GM23338 (cell line): Measurements from ENCODE around the gene NPL. TPM values are rescaled to one million over a fixed set of nuclear protein-coding genes. Genes with fewer than 3 reads are reported as not detected.

Source experiments
- ATAC-seq: fragments of 200-7000 bp; cut with Tn5 transposase; 3 replicates; pipeline ENCODE4 v1.9.1; 2020
- DNase-seq: peaks from one replicate; pipeline ENCODE4 v3.0.0-alpha.2; 2015; ENCODE audit warnings: low spot score
- H2AFZ ChIP-seq: fragments of 200-600 bp; sonication (generic); 2 replicates; pipeline ENCODE4 v1.8.0; 2016; ENCODE audit warnings: antibody characterized with exemption, mild to moderate bottlenecking, moderate library complexity
- H3F3A ChIP-seq: fragments of 200-600 bp; sonication (generic); replicated peaks from 2 replicates; pipeline ENCODE4 v1.8.0; 2017; ENCODE audit warnings: antibody characterized with exemption, mixed run types, low read depth
- H3K27ac ChIP-seq: fragments of 200-600 bp; sonication (generic); 2 replicates; pipeline ENCODE4 v1.6.1; 2016; ENCODE audit warnings: low read depth
- H3K27me3 ChIP-seq: fragments of 200-600 bp; sonication (generic); 2 replicates; pipeline ENCODE4 v1.8.0; 2016; ENCODE audit warnings: mild to moderate bottlenecking, mixed run types, moderate library complexity; ENCODE audit not compliant: insufficient read depth
- H3K36me3 ChIP-seq: fragments of 200-600 bp; sonication (generic); 2 replicates; pipeline ENCODE4 v1.8.0; 2016; ENCODE audit warnings: mild to moderate bottlenecking; ENCODE audit not compliant: insufficient read depth
- H3K4me1 ChIP-seq: fragments of 200-600 bp; sonication (generic); 2 replicates; pipeline ENCODE4 v1.8.0; 2016; ENCODE audit warnings: mild to moderate bottlenecking, moderate library complexity; ENCODE audit not compliant: insufficient read depth
- H3K4me2 ChIP-seq: fragments of 200-600 bp; sonication (generic); 2 replicates; pipeline ENCODE4 v1.7.1; 2017; ENCODE audit warnings: mixed run types
- H3K4me3 ChIP-seq: fragments of 200-600 bp; sonication (generic); 2 replicates; pipeline ENCODE4 v1.6.1; 2016; ENCODE audit warnings: mixed run types
- H3K79me2 ChIP-seq: fragments of 200-600 bp; sonication (generic); replicated peaks from 2 replicates; pipeline ENCODE4 v1.8.0; 2017; ENCODE audit warnings: mild to moderate bottlenecking; ENCODE audit not compliant: insufficient read depth
- H3K9me2 ChIP-seq: fragments of 200-600 bp; sonication (generic); 2 replicates; pipeline ENCODE4 v1.8.0; 2017; ENCODE audit not compliant: insufficient read depth
- H4K20me1 ChIP-seq: fragments of 200-600 bp; sonication (generic); replicated peaks from 2 replicates; pipeline ENCODE4 v1.8.0; 2017; ENCODE audit warnings: mild to moderate bottlenecking; ENCODE audit not compliant: insufficient read depth
- H3K27ac Mint-ChIP-seq: 2 replicates; pipeline ENCODE4 v1.8.0; 2020; ENCODE audit warnings: inconsistent platforms, mild to moderate bottlenecking, moderate library complexity, mixed read lengths
- H3K27me3 Mint-ChIP-seq: 3 replicates; pipeline ENCODE4 v1.8.0; 2022; ENCODE audit warnings: low read depth, mild to moderate bottlenecking, moderate library complexity, mixed read lengths, inconsistent platforms; ENCODE audit not compliant: insufficient read depth, poor library complexity
- H3K36me3 Mint-ChIP-seq: 3 replicates; pipeline ENCODE4 v1.8.0; 2021; ENCODE audit warnings: low read depth, mild to moderate bottlenecking, inconsistent platforms, moderate library complexity, mixed read lengths
- H3K4me1 Mint-ChIP-seq: 3 replicates; pipeline ENCODE4 v1.8.0; 2020; ENCODE audit warnings: mild to moderate bottlenecking, inconsistent platforms, mixed read lengths
- H3K4me3 Mint-ChIP-seq: 3 replicates; pipeline ENCODE4 v1.8.0; 2021; ENCODE audit warnings: moderate library complexity, mild to moderate bottlenecking, inconsistent platforms, mixed read lengths
- H3K9me3 Mint-ChIP-seq: 3 replicates; pipeline ENCODE4 v1.8.0; 2020; ENCODE audit warnings: moderate library complexity, mild to moderate bottlenecking, inconsistent platforms, mixed read lengths
- CREB1 ChIP-seq: fragments of 250-450 bp; sonication (Bioruptor Pico); IDR thresholded peaks from 2 replicates; pipeline ENCODE4 v1.5.0; 2020; ENCODE audit warnings: low read depth, mild to moderate bottlenecking, moderate library complexity
- EZH2 ChIP-seq: fragments of 200-600 bp; sonication (generic); IDR thresholded peaks from one replicate; pipeline ENCODE4 v1.8.0; 2017; ENCODE audit warnings: antibody characterized with exemption, mild to moderate bottlenecking, low read depth; ENCODE audit not compliant: unreplicated experiment
- EZH2phosphoT487 ChIP-seq: fragments of 200-600 bp; sonication (generic); IDR thresholded peaks from one replicate; pipeline ENCODE4 v1.8.1; 2018; ENCODE audit warnings: antibody characterized with exemption; ENCODE audit not compliant: unreplicated experiment
- JUNB ChIP-seq: IDR thresholded peaks from one replicate; pipeline ENCODE4 v1.6.1; 2016; ENCODE audit warnings: antibody characterized with exemption; ENCODE audit not compliant: unreplicated experiment
- NANOG ChIP-seq: IDR thresholded peaks from 2 replicates; pipeline ENCODE4 v1.6.1; 2016; ENCODE audit warnings: antibody characterized with exemption, borderline replicate concordance
- POLR2AphosphoS5 ChIP-seq: IDR thresholded peaks from 2 replicates; pipeline ENCODE4 v1.6.1; 2016; ENCODE audit warnings: antibody characterized with exemption, low read depth
- STAT1 ChIP-seq: IDR thresholded peaks from one replicate; pipeline ENCODE4 v1.6.1; 2016; ENCODE audit warnings: antibody characterized with exemption; ENCODE audit not compliant: unreplicated experiment
- ZNF114 ChIP-seq: fragments of 250-450 bp; sonication (Bioruptor Pico); IDR thresholded peaks from 2 replicates; pipeline ENCODE4 v1.5.0; 2020; ENCODE audit warnings: mild to moderate bottlenecking, moderate library complexity
- ZNF331 ChIP-seq: fragments of 250-450 bp; sonication (Bioruptor Pico); IDR thresholded peaks from 2 replicates; pipeline ENCODE4 v1.5.0; 2020; ENCODE audit warnings: low read depth, mild to moderate bottlenecking, moderate library complexity
- polyA plus RNA-seq: library from polyadenylated mRNA; unstranded; fragments of >200 nt; fragmentation: Nextera tagmentation; extraction: Ambion mirVana; gene quantifications from 2 replicates; pipeline ENCODE4 v1.2.1, GENCODE V29; 2016
- total RNA-seq: library from RNA; depleted of rRNA; stranded (reverse); fragments of >200 nt; shearing (Covaris generic); gene quantifications from 2 replicates; pipeline ENCODE4 v1.2.3, GENCODE V29; 2014
- TF ChIP-seq, protein P1 (sequence below): IDR thresholded peaks from one replicate; pipeline ENCODE4 v1.6.1; 2018; ENCODE audit warnings: antibody characterized with exemption; ENCODE audit not compliant: unreplicated experiment
- TF ChIP-seq, protein P2 (sequence below), 2 experiments: fragments of 200-600 bp in 1 of 2; sonication (generic) in 1 of 2; conservative IDR thresholded peaks; 2 replicates each; pipeline versions ENCODE4 v1.5.1 to v1.6.1; 2016 to 2017; ENCODE audit warnings: antibody characterized with exemption in 2 of 2, low read depth in 2 of 2, mild to moderate bottlenecking in 2 of 2, moderate library complexity in 1 of 2
- TF ChIP-seq, protein P3 (sequence below): fragments of 250-450 bp; sonication (Bioruptor Pico); IDR thresholded peaks from 2 replicates; pipeline ENCODE4 v1.5.0; 2020; ENCODE audit warnings: mild to moderate bottlenecking, moderate library complexity
- TF ChIP-seq, protein P4 (sequence below): IDR thresholded peaks from 2 replicates; pipeline ENCODE4 v1.6.1; 2016; ENCODE audit warnings: antibody characterized with exemption

Gene NPL
- total and polyA plus RNA-seq, 2 experiments from 2014 or later = 2.4 to 2.8 TPM

DNA sequence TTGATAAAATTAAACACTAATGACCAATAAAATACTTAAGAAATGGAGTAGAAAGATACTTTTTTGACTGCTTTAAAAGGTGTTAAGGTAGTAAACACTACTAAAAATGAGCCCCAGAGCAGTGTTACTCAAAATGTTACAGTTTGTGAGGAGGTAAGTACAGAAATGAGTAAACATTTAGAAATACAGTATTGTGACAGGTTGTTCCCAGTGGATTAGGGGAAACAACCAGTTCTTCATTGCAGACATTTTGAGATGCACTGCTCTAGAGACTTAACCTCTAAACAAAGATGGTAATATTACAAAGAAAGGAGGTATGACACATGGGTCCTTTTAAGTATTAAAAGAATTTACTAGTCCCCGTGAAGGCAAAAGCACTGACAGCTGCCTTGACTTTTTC lies 62.3 kb downstream of the NPL start:
- ATAC-seq = no peak

More for the DNA sequence above, 62.3 kb downstream of the NPL start:
- H3K27ac ChIP-seq = no peak overlapping the region
- H3K36me3 ChIP-seq = peaks cover 99% of the 10 kb centered on the region
- no peaks in the 10 kb centered on the region for H3K4me1 ChIP-seq
- Mint-ChIP-seq H3K36me3 (peaks cover 99% of the 10 kb centered on the region), H3K4me3 (no peak overlapping the region), H3K9me3 (no peaks in the 10 kb centered on the region), H3K27ac (no peak overlapping the region), H3K27me3 (no peaks in the 10 kb centered on the region), H3K4me1 (peaks cover 9% of the 10 kb centered on the region)
- peaks cover 97% of the 10 kb centered on the region for H3K79me2 ChIP-seq
- TF ChIP-seq, protein P1, sequence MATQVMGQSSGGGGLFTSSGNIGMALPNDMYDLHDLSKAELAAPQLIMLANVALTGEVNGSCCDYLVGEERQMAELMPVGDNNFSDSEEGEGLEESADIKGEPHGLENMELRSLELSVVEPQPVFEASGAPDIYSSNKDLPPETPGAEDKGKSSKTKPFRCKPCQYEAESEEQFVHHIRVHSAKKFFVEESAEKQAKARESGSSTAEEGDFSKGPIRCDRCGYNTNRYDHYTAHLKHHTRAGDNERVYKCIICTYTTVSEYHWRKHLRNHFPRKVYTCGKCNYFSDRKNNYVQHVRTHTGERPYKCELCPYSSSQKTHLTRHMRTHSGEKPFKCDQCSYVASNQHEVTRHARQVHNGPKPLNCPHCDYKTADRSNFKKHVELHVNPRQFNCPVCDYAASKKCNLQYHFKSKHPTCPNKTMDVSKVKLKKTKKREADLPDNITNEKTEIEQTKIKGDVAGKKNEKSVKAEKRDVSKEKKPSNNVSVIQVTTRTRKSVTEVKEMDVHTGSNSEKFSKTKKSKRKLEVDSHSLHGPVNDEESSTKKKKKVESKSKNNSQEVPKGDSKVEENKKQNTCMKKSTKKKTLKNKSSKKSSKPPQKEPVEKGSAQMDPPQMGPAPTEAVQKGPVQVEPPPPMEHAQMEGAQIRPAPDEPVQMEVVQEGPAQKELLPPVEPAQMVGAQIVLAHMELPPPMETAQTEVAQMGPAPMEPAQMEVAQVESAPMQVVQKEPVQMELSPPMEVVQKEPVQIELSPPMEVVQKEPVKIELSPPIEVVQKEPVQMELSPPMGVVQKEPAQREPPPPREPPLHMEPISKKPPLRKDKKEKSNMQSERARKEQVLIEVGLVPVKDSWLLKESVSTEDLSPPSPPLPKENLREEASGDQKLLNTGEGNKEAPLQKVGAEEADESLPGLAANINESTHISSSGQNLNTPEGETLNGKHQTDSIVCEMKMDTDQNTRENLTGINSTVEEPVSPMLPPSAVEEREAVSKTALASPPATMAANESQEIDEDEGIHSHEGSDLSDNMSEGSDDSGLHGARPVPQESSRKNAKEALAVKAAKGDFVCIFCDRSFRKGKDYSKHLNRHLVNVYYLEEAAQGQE = no peak
- TF ChIP-seq, protein P2, sequence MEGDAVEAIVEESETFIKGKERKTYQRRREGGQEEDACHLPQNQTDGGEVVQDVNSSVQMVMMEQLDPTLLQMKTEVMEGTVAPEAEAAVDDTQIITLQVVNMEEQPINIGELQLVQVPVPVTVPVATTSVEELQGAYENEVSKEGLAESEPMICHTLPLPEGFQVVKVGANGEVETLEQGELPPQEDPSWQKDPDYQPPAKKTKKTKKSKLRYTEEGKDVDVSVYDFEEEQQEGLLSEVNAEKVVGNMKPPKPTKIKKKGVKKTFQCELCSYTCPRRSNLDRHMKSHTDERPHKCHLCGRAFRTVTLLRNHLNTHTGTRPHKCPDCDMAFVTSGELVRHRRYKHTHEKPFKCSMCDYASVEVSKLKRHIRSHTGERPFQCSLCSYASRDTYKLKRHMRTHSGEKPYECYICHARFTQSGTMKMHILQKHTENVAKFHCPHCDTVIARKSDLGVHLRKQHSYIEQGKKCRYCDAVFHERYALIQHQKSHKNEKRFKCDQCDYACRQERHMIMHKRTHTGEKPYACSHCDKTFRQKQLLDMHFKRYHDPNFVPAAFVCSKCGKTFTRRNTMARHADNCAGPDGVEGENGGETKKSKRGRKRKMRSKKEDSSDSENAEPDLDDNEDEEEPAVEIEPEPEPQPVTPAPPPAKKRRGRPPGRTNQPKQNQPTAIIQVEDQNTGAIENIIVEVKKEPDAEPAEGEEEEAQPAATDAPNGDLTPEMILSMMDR (conservative IDR thresholded peaks at IDR 0.05; ENCODE audit: low read depth in 2 of 2) = no peak
- TF ChIP-seq JUNB (no peak), ZNF114 (no peak), EZH2 (no peak), EZH2phosphoT487 (no peak), STAT1 (no peak), POLR2AphosphoS5 (no peak), CREB1 (CRISPR knock-in tag) (no peak), ZNF331 (CRISPR knock-in tag) (no peak), NANOG (no peak)
- TF ChIP-seq, protein P3, sequence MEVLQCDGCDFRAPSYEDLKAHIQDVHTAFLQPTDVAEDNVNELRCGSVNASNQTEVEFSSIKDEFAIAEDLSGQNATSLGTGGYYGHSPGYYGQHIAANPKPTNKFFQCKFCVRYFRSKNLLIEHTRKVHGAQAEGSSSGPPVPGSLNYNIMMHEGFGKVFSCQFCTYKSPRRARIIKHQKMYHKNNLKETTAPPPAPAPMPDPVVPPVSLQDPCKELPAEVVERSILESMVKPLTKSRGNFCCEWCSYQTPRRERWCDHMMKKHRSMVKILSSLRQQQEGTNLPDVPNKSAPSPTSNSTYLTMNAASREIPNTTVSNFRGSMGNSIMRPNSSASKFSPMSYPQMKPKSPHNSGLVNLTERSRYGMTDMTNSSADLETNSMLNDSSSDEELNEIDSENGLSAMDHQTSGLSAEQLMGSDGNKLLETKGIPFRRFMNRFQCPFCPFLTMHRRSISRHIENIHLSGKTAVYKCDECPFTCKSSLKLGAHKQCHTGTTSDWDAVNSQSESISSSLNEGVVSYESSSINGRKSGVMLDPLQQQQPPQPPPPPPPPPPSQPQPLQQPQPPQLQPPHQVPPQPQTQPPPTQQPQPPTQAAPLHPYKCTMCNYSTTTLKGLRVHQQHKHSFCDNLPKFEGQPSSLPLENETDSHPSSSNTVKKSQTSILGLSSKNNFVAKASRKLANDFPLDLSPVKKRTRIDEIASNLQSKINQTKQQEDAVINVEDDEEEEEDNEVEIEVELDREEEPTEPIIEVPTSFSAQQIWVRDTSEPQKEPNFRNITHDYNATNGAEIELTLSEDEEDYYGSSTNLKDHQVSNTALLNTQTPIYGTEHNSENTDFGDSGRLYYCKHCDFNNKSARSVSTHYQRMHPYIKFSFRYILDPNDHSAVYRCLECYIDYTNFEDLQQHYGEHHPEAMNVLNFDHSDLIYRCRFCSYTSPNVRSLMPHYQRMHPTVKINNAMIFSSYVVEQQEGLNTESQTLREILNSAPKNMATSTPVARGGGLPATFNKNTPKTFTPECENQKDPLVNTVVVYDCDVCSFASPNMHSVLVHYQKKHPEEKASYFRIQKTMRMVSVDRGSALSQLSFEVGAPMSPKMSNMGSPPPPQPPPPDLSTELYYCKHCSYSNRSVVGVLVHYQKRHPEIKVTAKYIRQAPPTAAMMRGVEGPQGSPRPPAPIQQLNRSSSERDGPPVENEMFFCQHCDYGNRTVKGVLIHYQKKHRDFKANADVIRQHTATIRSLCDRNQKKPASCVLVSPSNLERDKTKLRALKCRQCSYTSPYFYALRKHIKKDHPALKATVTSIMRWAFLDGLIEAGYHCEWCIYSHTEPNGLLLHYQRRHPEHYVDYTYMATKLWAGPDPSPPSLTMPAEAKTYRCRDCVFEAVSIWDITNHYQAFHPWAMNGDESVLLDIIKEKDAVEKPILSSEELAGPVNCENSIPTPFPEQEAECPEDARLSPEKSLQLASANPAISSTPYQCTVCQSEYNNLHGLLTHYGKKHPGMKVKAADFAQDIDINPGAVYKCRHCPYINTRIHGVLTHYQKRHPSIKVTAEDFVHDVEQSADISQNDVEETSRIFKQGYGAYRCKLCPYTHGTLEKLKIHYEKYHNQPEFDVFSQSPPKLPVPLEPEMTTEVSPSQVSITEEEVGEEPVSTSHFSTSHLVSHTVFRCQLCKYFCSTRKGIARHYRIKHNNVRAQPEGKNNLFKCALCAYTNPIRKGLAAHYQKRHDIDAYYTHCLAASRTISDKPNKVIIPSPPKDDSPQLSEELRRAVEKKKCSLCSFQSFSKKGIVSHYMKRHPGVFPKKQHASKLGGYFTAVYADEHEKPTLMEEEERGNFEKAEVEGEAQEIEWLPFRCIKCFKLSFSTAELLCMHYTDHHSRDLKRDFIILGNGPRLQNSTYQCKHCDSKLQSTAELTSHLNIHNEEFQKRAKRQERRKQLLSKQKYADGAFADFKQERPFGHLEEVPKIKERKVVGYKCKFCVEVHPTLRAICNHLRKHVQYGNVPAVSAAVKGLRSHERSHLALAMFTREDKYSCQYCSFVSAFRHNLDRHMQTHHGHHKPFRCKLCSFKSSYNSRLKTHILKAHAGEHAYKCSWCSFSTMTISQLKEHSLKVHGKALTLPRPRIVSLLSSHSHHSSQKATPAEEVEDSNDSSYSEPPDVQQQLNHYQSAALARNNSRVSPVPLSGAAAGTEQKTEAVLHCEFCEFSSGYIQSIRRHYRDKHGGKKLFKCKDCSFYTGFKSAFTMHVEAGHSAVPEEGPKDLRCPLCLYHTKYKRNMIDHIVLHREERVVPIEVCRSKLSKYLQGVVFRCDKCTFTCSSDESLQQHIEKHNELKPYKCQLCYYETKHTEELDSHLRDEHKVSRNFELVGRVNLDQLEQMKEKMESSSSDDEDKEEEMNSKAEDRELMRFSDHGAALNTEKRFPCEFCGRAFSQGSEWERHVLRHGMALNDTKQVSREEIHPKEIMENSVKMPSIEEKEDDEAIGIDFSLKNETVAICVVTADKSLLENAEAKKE (CRISPR knock-in tag) = no peak
- TF ChIP-seq, protein P4, sequence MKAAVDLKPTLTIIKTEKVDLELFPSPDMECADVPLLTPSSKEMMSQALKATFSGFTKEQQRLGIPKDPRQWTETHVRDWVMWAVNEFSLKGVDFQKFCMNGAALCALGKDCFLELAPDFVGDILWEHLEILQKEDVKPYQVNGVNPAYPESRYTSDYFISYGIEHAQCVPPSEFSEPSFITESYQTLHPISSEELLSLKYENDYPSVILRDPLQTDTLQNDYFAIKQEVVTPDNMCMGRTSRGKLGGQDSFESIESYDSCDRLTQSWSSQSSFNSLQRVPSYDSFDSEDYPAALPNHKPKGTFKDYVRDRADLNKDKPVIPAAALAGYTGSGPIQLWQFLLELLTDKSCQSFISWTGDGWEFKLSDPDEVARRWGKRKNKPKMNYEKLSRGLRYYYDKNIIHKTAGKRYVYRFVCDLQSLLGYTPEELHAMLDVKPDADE = no peak
- no peak overlapping the region for H3K4me3 ChIP-seq
- H3K27me3 ChIP-seq = no peaks in the 10 kb centered on the region
- H4K20me1 ChIP-seq = peaks cover 59% of the 10 kb centered on the region
- no peak overlapping the region for H2AFZ ChIP-seq
- no peaks in the 10 kb centered on the region; the same call in 1 of the 2 replicates for H3F3A ChIP-seq
- DNase-seq = no peak
- H3K4me2 ChIP-seq = no peak overlapping the region
- no peaks in the 10 kb centered on the region for H3K9me2 ChIP-seq
